GM06990 (cell line): ENCODE results near the gene ALK.

Experiments used
- DNase-seq: peaks from one replicate; pipeline ENCODE4 v3.0.0-alpha.2; 2011; ENCODE audit not compliant: insufficient read length; ENCODE audit errors: extremely low read depth
- H3K27me3 ChIP-seq: replicated peaks from 2 replicates; pipeline ENCODE4 v1.6.0; 2011; ENCODE audit warnings: low read length; ENCODE audit not compliant: control insufficient read depth, insufficient read depth
- H3K36me3 ChIP-seq: 2 replicates; pipeline ENCODE4 v1.5.1; 2011; ENCODE audit warnings: low read length; ENCODE audit not compliant: control insufficient read depth, insufficient read depth
- H3K4me3 ChIP-seq: replicated peaks from 2 replicates; pipeline ENCODE4 v1.5.1; 2011; ENCODE audit warnings: low read depth, mild to moderate bottlenecking, control low read depth, low read length
- TF ChIP-seq, protein P1 (sequence below): IDR thresholded peaks from 2 replicates; pipeline ENCODE4 v1.5.1; 2011; ENCODE audit warnings: low read length, control low read depth, mild to moderate bottlenecking, inconsistent platforms; ENCODE audit not compliant: insufficient read depth, poor library complexity, severe bottlenecking

ALK gene

DNA sequence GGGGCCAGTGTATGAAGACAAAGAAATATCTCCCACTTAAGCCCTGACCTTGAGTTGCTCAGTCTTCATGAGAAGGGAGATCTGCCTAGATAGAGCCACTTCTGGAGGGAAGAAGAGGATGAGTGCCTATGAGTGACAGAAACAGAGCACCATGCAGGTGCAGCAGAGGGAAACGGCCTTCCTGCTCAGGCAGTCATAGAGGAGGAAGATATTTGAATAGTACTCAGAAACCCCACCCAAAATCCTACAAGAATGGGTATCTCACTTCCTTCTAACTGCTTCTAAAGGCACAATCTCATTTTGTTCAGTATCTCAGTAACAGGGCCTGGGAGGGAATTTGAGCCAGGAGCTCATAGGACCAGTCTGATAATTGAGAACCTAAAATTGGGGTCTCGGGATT is 339.3 kb downstream of the ALK start:
- H3K36me3 ChIP-seq: no peaks in the 10 kb centered on the region
- TF ChIP-seq, protein P1, sequence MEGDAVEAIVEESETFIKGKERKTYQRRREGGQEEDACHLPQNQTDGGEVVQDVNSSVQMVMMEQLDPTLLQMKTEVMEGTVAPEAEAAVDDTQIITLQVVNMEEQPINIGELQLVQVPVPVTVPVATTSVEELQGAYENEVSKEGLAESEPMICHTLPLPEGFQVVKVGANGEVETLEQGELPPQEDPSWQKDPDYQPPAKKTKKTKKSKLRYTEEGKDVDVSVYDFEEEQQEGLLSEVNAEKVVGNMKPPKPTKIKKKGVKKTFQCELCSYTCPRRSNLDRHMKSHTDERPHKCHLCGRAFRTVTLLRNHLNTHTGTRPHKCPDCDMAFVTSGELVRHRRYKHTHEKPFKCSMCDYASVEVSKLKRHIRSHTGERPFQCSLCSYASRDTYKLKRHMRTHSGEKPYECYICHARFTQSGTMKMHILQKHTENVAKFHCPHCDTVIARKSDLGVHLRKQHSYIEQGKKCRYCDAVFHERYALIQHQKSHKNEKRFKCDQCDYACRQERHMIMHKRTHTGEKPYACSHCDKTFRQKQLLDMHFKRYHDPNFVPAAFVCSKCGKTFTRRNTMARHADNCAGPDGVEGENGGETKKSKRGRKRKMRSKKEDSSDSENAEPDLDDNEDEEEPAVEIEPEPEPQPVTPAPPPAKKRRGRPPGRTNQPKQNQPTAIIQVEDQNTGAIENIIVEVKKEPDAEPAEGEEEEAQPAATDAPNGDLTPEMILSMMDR: no peak
- no peaks in the 10 kb centered on the region; the same call in 1 of the 2 replicates for H3K27me3 ChIP-seq
- no peak overlapping the region for H3K4me3 ChIP-seq
- DNase-seq: no peak

DNA sequence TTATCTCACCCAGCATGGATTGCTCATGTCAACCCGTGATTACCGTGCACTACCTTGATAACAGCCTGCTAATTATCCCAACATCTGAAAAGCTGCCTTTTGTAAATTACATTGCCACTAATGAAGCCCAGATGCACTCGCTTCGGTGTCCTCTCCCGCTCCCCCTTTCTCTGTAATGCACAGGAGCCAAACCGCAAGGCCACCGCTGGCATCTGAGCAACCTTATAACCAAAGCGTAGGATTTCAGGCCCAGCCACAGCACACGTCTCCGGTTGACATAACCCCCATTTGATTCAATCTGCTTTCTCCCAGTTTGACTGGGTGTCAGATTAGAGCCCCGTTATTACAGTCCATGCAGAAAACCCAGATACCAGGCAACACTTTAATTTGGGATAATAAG is 341.2 kb downstream of the ALK start:
- no peak overlapping the region for H3K4me3 ChIP-seq
- TF ChIP-seq, protein P1: no peak
- no peaks in the 10 kb centered on the region; the same call in 1 of the 2 replicates for H3K27me3 ChIP-seq
- H3K36me3 ChIP-seq: no peaks in the 10 kb centered on the region
- DNase-seq: no peak

- H3K27me3 ChIP-seq: no peaks in the 10 kb centered on the region; the same call in 1 of the 2 replicates
- no peak overlapping the region for H3K4me3 ChIP-seq
- TF ChIP-seq, protein P1: no peak
- no peak for DNase-seq
- H3K36me3 ChIP-seq: no peaks in the 10 kb centered on the region
Observed at GRCh38 chr2:29579495-29580169, 341.8 kb downstream of the ALK start.

DNA sequence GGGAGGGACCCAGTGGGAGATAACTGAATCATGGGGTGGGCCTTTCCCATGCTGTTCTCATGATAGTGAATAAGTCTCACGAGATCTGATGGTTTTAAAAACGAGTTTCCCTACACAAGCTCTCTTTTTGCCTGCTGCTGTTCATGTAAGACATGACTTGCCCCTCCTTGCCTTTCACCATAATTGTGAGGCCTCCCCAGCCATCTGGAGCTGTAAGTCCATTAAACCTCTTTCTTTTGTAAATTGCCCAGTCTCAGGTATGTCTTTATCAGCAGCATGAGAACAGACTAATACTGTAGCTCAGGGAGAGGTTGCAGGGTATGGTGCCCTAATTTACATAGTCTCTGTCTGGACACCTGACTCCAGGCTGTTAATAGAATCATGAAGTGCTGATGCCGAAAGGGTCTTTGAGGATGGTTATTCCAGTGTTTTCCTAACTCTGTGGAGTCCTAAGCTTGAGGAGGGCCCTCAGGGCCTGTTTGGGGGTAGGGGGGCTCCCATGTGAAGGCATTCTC is 343.2 kb downstream of the ALK start:
- H3K4me3 ChIP-seq: no peak overlapping the region
- DNase-seq: no peak
- TF ChIP-seq, protein P1: no peak

GRCh38 chr2:29576231-29576630 is 345.2 kb downstream of the ALK start:
- no peak for DNase-seq
- TF ChIP-seq, protein P1: no peak
- H3K4me3 ChIP-seq: no peak overlapping the region
- no peaks in the 10 kb centered on the region for H3K36me3 ChIP-seq
- H3K27me3 ChIP-seq: no peaks in the 10 kb centered on the region; the same call in 1 of the 2 replicates

More for the DNA sequence above, 343.2 kb downstream of the ALK start:
- Histone ChIP-seq H3K36me3 (no peaks in the 10 kb centered on the region), H3K27me3 (no peaks in the 10 kb centered on the region; the same call in 1 of the 2 replicates)
